Mesodermal cell (in vitro differentiated cells): ENCODE measurements around the gene XCL1.

Source experiments
- H3K27ac ChIP-seq: 2 replicates; pipeline ENCODE4 v1.7.0; 2013; ENCODE audit warnings: mild to moderate bottlenecking, low read depth, low read length, moderate library complexity; ENCODE audit not compliant: severe bottlenecking
- H3K36me3 ChIP-seq: 2 replicates; pipeline ENCODE4 v1.7.1; 2013; ENCODE audit warnings: mild to moderate bottlenecking, low read length, moderate library complexity; ENCODE audit not compliant: control insufficient read depth, insufficient read depth
- H3K4me1 ChIP-seq: one replicate; pipeline ENCODE4 v1.7.1; 2013; ENCODE audit warnings: mild to moderate bottlenecking, low read length; ENCODE audit not compliant: insufficient read depth, control insufficient read depth, poor library complexity, severe bottlenecking
- H3K4me3 ChIP-seq: 2 replicates; pipeline ENCODE4 v1.7.0; 2013; ENCODE audit warnings: low read length, control low read depth, mild to moderate bottlenecking; ENCODE audit not compliant: insufficient read depth, poor library complexity, severe bottlenecking; ENCODE audit errors: extremely low read depth
- H3K9me3 ChIP-seq: 2 replicates; pipeline ENCODE4 v1.7.1; 2013; ENCODE audit warnings: mild to moderate bottlenecking, low read length, moderate library complexity; ENCODE audit not compliant: control insufficient read depth
- WGBS, 2 experiments: methylation state at CpG; one replicate each; pipeline ENCODE4 v1.1.5; 2013; ENCODE audit warnings: missing lambda C conversion rate in 2 of 2; ENCODE audit not compliant: insufficient coverage in 2 of 2; 5-methylcytosine and 5-hydroxymethylcytosine counted together

The XCL1 gene

GRCh38 chr1:168621356-168621755 lies 45.0 kb downstream of the XCL1 start:
- Histone ChIP-seq H3K36me3 (no peaks in the 10 kb centered on the region), H3K27ac (peak overlapping the region; percentile 77), H3K9me3 (no peaks in the 10 kb centered on the region), H3K4me1 (peaks cover 20% of the 10 kb centered on the region), H3K4me3 (no peak overlapping the region)
- whole genome bisulfite sequencing, 2 experiments, result 67 to 83% methylated on average over 1 of the region's 1 CpG

DNA sequence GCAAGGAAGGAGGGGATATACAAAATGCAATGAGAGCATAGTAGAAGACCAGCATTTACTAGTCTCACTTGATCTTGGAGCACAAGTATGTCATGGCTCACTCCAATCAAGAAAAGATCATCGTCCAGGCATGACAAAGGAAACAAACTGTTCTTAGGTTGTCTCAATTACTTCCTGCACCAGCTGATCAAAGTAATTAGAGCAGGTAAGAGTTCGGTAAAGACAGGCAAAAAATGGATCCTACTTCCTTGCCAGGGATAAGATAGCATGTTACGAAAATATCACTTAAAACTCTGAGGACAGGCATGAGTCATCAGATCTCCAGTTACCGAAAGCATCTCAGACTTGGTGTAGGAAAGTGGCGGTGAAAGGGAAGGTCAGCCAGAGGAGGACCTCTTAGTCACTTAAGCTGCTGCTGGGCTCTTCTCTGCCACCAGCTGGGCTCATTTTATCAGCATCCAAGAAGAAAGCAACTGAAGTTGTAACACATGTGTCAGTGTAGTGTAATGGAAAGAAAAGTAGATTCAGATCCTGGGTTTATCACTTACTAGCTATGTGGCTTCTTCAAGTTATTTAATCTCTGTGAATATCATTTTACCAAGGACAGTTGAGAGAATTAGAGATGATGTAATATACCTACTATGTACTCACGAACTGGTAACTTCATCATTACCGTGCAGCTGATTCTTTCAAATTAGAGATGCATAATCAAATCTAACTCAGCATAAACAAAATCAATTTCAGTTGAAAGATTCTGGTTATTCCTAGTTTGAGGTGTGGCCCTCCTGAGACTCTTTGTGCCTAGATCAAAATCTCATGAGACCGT lies 46.8 kb downstream of the XCL1 start:
- H3K36me3 ChIP-seq, result no peaks in the 10 kb centered on the region

GRCh38 chr1:168623831-168624230 lies 47.4 kb downstream of the XCL1 start:
- H3K27ac ChIP-seq, result no peak overlapping the region
- no peaks in the 10 kb centered on the region for H3K9me3 ChIP-seq
- peaks cover 20% of the 10 kb centered on the region for H3K4me1 ChIP-seq
- H3K4me3 ChIP-seq, result no peak overlapping the region
- WGBS, 2 experiments, result 86 to 100% methylated on average over 2 of the region's 4 CpGs
- H3K36me3 ChIP-seq, result no peaks in the 10 kb centered on the region

More for the DNA sequence above, 46.8 kb downstream of the XCL1 start:
- Histone ChIP-seq H3K4me3 (no peak overlapping the region), H3K4me1 (peaks cover 20% of the 10 kb centered on the region), H3K9me3 (no peaks in the 10 kb centered on the region), H3K27ac (no peak overlapping the region)
- WGBS, 2 experiments, result 77 to 86% methylated on average over 4 of the region's 8 CpGs

DNA sequence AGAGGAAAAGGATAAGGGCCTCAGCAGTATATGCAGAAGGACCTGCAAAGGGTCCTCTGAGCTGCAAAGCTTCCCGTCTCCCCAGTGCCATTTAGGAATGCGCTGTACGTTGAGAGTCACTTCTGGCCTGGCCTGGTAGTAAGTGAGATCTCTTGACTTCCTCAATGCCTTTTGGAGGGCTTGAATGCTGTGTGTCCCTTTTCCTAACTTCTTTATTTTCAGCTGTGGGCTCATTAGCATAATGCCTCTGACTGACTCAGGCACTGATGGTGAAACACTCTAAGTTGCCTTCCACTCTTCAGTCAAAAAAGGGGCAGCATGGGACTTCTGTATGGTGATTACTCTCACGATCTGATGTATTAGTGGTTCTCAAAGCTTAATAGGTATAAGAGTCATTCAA lies 49.9 kb downstream of the XCL1 start:
- Histone ChIP-seq H3K36me3 (no peaks in the 10 kb centered on the region), H3K27ac (no peak overlapping the region), H3K9me3 (no peaks in the 10 kb centered on the region), H3K4me3 (no peak overlapping the region), H3K4me1 (peaks cover 11% of the 10 kb centered on the region)
- WGBS, 2 experiments, result 95 to 100% methylated on average over 3 to 4 of the region's 4 CpGs

DNA sequence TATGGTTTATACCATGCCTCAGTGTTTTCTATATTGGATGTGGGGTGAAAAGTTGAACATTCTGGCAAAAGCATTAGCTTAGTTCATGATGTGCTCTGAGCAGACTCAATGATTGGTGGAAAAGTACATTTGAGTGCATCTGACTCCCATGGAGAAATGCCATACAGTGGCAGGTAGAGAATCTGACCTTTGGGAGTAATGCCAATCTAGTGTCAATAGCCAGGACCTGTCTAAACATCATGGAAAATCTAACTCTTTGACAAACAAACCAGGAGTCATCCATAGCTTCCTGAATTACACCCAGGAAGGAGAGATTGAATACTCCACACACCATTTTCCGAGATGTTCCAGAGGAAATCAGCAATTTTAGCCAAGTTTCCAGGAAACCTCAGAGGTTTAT lies 51.0 kb downstream of the XCL1 start:
- H3K9me3 ChIP-seq, result no peaks in the 10 kb centered on the region
- no peak overlapping the region for H3K27ac ChIP-seq
- peaks cover 4% of the 10 kb centered on the region for H3K4me1 ChIP-seq
- 78 to 80% methylated on average over 1 of the region's 1 CpG for WGBS, 2 experiments
- no peak overlapping the region for H3K4me3 ChIP-seq
- H3K36me3 ChIP-seq, result no peaks in the 10 kb centered on the region

DNA sequence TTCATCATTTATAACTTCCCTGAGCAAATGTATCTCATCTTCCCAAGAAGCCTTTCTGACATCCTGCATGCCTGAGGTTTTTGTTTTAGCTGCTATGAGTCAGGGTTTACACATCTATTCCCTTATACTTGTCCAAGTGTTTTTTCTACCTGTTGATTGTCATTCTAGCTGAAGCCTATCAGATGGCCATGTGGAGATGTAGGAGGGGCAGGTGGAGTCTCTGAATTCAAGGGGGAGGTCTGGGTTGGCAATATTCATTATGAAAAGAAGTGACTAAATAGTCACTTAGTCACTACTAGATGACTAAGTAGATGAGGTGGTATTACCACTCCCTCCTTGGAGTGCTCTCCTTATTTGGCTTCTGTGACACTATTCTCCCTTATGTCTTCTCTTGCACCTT lies 52.4 kb downstream of the XCL1 start:
- no peaks in the 10 kb centered on the region for H3K4me1 ChIP-seq

GRCh38 chr1:168629466-168629865 lies 53.1 kb downstream of the XCL1 start:
- Histone ChIP-seq H3K27ac (no peak overlapping the region), H3K4me1 (no peaks in the 10 kb centered on the region), H3K9me3 (no peaks in the 10 kb centered on the region), H3K4me3 (no peak overlapping the region), H3K36me3 (no peaks in the 10 kb centered on the region)
- WGBS, 2 experiments, result no CpG with 5 or more reads among the region's 1 CpG

More for the DNA sequence above, 52.4 kb downstream of the XCL1 start:
- Histone ChIP-seq H3K36me3 (no peaks in the 10 kb centered on the region), H3K4me3 (no peak overlapping the region), H3K9me3 (no peaks in the 10 kb centered on the region), H3K27ac (no peak overlapping the region)
